SH-SY5Y (cell line): ENCODE results near the gene PEX14.

Experiments used
- GATA2 ChIP-seq: IDR thresholded peaks from 2 replicates; pipeline ENCODE4 v1.6.1; 2011; ENCODE audit warnings: mild to moderate bottlenecking, low read depth, low read length
- GATA3 ChIP-seq: IDR thresholded peaks from 2 replicates; pipeline ENCODE4 v1.6.1; 2011; ENCODE audit warnings: low read depth, mild to moderate bottlenecking, low read length, moderate library complexity

DNA sequence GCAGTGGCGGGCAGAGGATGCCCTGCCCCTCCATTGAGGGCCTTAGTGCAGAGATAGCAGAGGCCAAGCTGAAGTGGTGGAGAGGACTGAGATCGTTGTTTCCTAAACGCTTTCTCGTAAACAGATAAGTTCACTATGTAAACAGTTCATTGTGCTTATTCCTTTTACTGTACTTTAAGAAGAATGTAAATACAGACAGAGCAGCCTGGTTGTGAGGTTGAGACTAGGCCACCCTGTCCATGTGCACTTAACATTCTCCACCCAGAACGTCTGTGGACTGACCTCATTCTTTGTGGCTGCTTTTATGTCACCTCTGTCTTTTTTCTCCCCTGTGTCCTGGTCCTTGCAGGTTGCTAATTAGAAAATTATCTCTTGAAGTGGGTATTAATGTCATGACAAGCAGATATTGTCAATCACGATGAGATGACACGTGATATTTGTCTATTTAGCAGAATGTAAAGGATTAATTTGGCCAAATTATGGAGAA lies 36.0 kb upstream of the PEX14 start:
- no peak for TF ChIP-seq GATA2
- TF ChIP-seq GATA3, result no peak
